Measurements from ENCODE around the gene OPA3.

The OPA3 gene

GRCh38 chr19:45560686-45561085 is 23.9 kb downstream of the OPA3 start:
- H3K4me3 ChIP-seq (ENCODE audit: low read depth, low read length) = no peak overlapping the region
- H3K36me3 ChIP-seq (ENCODE audit: control insufficient read depth, insufficient read depth, low read length) = no peaks in the 10 kb centered on the region
- H3K27me3 ChIP-seq (ENCODE audit: control insufficient read depth, insufficient read depth, low read length) = no peaks in the 10 kb centered on the region
- H3K4me1 ChIP-seq (ENCODE audit: control insufficient read depth, insufficient read depth, low read length) = peaks cover 5% of the 10 kb centered on the region
- H3K27ac ChIP-seq (ENCODE audit: low read depth, low read length) = no peak overlapping the region
- no peak overlapping the region for H3K9ac ChIP-seq (ENCODE audit: low read depth, low read length)
- H3K9me3 ChIP-seq (ENCODE audit: control insufficient read depth, insufficient read depth, low read length) = no peaks in the 10 kb centered on the region

GRCh38 chr19:45560038-45560437 is 24.6 kb downstream of the OPA3 start:
- Histone ChIP-seq H3K4me1 (ENCODE audit: control insufficient read depth, insufficient read depth, low read length) (peaks cover 5% of the 10 kb centered on the region), H3K9ac (ENCODE audit: low read depth, low read length) (no peak overlapping the region)

GRCh38 chr19:45558399-45558878 is 26.2 kb downstream of the OPA3 start:
- Histone ChIP-seq H3K36me3 (ENCODE audit: control insufficient read depth, insufficient read depth, low read length) (no peaks in the 10 kb centered on the region), H3K27ac (ENCODE audit: low read depth, low read length) (no peak overlapping the region), H3K9ac (ENCODE audit: low read depth, low read length) (no peak overlapping the region), H3K4me3 (ENCODE audit: low read depth, low read length) (no peak overlapping the region), H3K4me1 (ENCODE audit: control insufficient read depth, insufficient read depth, low read length) (peaks cover 5% of the 10 kb centered on the region; the same call in 1 of the 2 replicates), H3K9me3 (ENCODE audit: control insufficient read depth, insufficient read depth, low read length) (no peaks in the 10 kb centered on the region), H3K27me3 (ENCODE audit: control insufficient read depth, insufficient read depth, low read length) (no peaks in the 10 kb centered on the region)

More at GRCh38 chr19:45560038-45560437, 24.6 kb downstream of the OPA3 start:
- Histone ChIP-seq H3K27me3 (ENCODE audit: control insufficient read depth, insufficient read depth, low read length) (no peaks in the 10 kb centered on the region), H3K9me3 (ENCODE audit: control insufficient read depth, insufficient read depth, low read length) (no peaks in the 10 kb centered on the region), H3K4me3 (ENCODE audit: low read depth, low read length) (no peak overlapping the region), H3K36me3 (ENCODE audit: control insufficient read depth, insufficient read depth, low read length) (no peaks in the 10 kb centered on the region), H3K27ac (ENCODE audit: low read depth, low read length) (no peak overlapping the region)

- Histone ChIP-seq H3K36me3 (ENCODE audit: control insufficient read depth, insufficient read depth, low read length) (0 out of 2 replicates have a peak, but pooled peaks cover 3% of the 10 kb centered on the region), H3K4me1 (ENCODE audit: control insufficient read depth, insufficient read depth, low read length) (peaks cover 5% of the 10 kb centered on the region; the same call in 1 of the 2 replicates), H3K9me3 (ENCODE audit: control insufficient read depth, insufficient read depth, low read length) (no peaks in the 10 kb centered on the region), H3K9ac (ENCODE audit: low read depth, low read length) (no peak overlapping the region), H3K27me3 (ENCODE audit: control insufficient read depth, insufficient read depth, low read length) (no peaks in the 10 kb centered on the region), H3K4me3 (ENCODE audit: low read depth, low read length) (no peak overlapping the region), H3K27ac (ENCODE audit: low read depth, low read length) (no peak overlapping the region)
Observed at GRCh38 chr19:45556835-45557234, 27.8 kb downstream of the OPA3 start.

- H3K27ac ChIP-seq (ENCODE audit: low read depth, low read length) = no peak overlapping the region
- no peaks in the 10 kb centered on the region for H3K9me3 ChIP-seq (ENCODE audit: control insufficient read depth, insufficient read depth, low read length)
- no peak overlapping the region for H3K9ac ChIP-seq (ENCODE audit: low read depth, low read length)
- no peak overlapping the region for H3K4me3 ChIP-seq (ENCODE audit: low read depth, low read length)
- H3K4me1 ChIP-seq (ENCODE audit: control insufficient read depth, insufficient read depth, low read length) = peaks cover 5% of the 10 kb centered on the region; the same call in 1 of the 2 replicates
- no peaks in the 10 kb centered on the region for H3K27me3 ChIP-seq (ENCODE audit: control insufficient read depth, insufficient read depth, low read length)
- 0 out of 2 replicates have a peak, but pooled peaks cover 3% of the 10 kb centered on the region for H3K36me3 ChIP-seq (ENCODE audit: control insufficient read depth, insufficient read depth, low read length)
Observed at GRCh38 chr19:45554481-45554880, 30.1 kb downstream of the OPA3 start.

- Histone ChIP-seq H3K4me1 (ENCODE audit: control insufficient read depth, insufficient read depth, low read length) (peaks cover 5% of the 10 kb centered on the region; the same call in 1 of the 2 replicates), H3K4me3 (ENCODE audit: low read depth, low read length) (peak overlapping the region; percentile 50), H3K27me3 (ENCODE audit: control insufficient read depth, insufficient read depth, low read length) (no peaks in the 10 kb centered on the region), H3K27ac (ENCODE audit: low read depth, low read length) (no peak overlapping the region), H3K9me3 (ENCODE audit: control insufficient read depth, insufficient read depth, low read length) (no peaks in the 10 kb centered on the region), H3K36me3 (ENCODE audit: control insufficient read depth, insufficient read depth, low read length) (0 out of 2 replicates have a peak, but pooled peaks cover 3% of the 10 kb centered on the region), H3K9ac (ENCODE audit: low read depth, low read length) (no peak overlapping the region)
Observed at GRCh38 chr19:45553464-45553863, 31.1 kb downstream of the OPA3 start.

- Histone ChIP-seq H3K4me1 (ENCODE audit: control insufficient read depth, insufficient read depth, low read length) (no peaks in the 10 kb centered on the region), H3K36me3 (ENCODE audit: control insufficient read depth, insufficient read depth, low read length) (0 out of 2 replicates have a peak, but pooled peaks cover 2% of the 10 kb centered on the region), H3K4me3 (ENCODE audit: low read depth, low read length) (no peak overlapping the region), H3K9me3 (ENCODE audit: control insufficient read depth, insufficient read depth, low read length) (no peaks in the 10 kb centered on the region), H3K27ac (ENCODE audit: low read depth, low read length) (no peak overlapping the region), H3K9ac (ENCODE audit: low read depth, low read length) (no peak overlapping the region), H3K27me3 (ENCODE audit: control insufficient read depth, insufficient read depth, low read length) (no peaks in the 10 kb centered on the region)
Observed at GRCh38 chr19:45547965-45548609, 36.5 kb downstream of the OPA3 start.

GRCh38 chr19:45547211-45547770 is 37.3 kb downstream of the OPA3 start:
- H3K27ac ChIP-seq (ENCODE audit: low read depth, low read length) = no peak overlapping the region
- H3K9ac ChIP-seq (ENCODE audit: low read depth, low read length) = no peak overlapping the region
- H3K9me3 ChIP-seq (ENCODE audit: control insufficient read depth, insufficient read depth, low read length) = no peaks in the 10 kb centered on the region
- H3K4me3 ChIP-seq (ENCODE audit: low read depth, low read length) = no peak overlapping the region
- no peaks in the 10 kb centered on the region for H3K36me3 ChIP-seq (ENCODE audit: control insufficient read depth, insufficient read depth, low read length)
- H3K27me3 ChIP-seq (ENCODE audit: control insufficient read depth, insufficient read depth, low read length) = no peaks in the 10 kb centered on the region
- no peaks in the 10 kb centered on the region for H3K4me1 ChIP-seq (ENCODE audit: control insufficient read depth, insufficient read depth, low read length)

GRCh38 chr19:45542234-45542668 is 42.4 kb downstream of the OPA3 start:
- H3K36me3 ChIP-seq (ENCODE audit: control insufficient read depth, insufficient read depth, low read length) = no peaks in the 10 kb centered on the region
- H3K4me3 ChIP-seq (ENCODE audit: low read depth, low read length) = no peak overlapping the region
- no peak overlapping the region for H3K9ac ChIP-seq (ENCODE audit: low read depth, low read length)
- H3K27me3 ChIP-seq (ENCODE audit: control insufficient read depth, insufficient read depth, low read length) = no peaks in the 10 kb centered on the region
- H3K9me3 ChIP-seq (ENCODE audit: control insufficient read depth, insufficient read depth, low read length) = no peaks in the 10 kb centered on the region
- no peak overlapping the region for H3K27ac ChIP-seq (ENCODE audit: low read depth, low read length)
- H3K4me1 ChIP-seq (ENCODE audit: control insufficient read depth, insufficient read depth, low read length) = no peaks in the 10 kb centered on the region

GRCh38 chr19:45539459-45539858 is 45.1 kb downstream of the OPA3 start:
- H3K27me3 ChIP-seq (ENCODE audit: control insufficient read depth, insufficient read depth, low read length) = no peaks in the 10 kb centered on the region
- H3K9me3 ChIP-seq (ENCODE audit: control insufficient read depth, insufficient read depth, low read length) = no peaks in the 10 kb centered on the region
- no peaks in the 10 kb centered on the region for H3K4me1 ChIP-seq (ENCODE audit: control insufficient read depth, insufficient read depth, low read length)
- H3K4me3 ChIP-seq (ENCODE audit: low read depth, low read length) = no peak overlapping the region
- H3K36me3 ChIP-seq (ENCODE audit: control insufficient read depth, insufficient read depth, low read length) = no peaks in the 10 kb centered on the region
- no peak overlapping the region for H3K27ac ChIP-seq (ENCODE audit: low read depth, low read length)
- no peak overlapping the region for H3K9ac ChIP-seq (ENCODE audit: low read depth, low read length)

- no peak overlapping the region for H3K27ac ChIP-seq (ENCODE audit: low read depth, low read length)
- peaks cover 13% of the 10 kb centered on the region for H3K4me1 ChIP-seq (ENCODE audit: control insufficient read depth, insufficient read depth, low read length)
- 0 out of 2 replicates have a peak, but pooled peaks cover 3% of the 10 kb centered on the region for H3K9me3 ChIP-seq (ENCODE audit: control insufficient read depth, insufficient read depth, low read length)
- peaks cover 10% of the 10 kb centered on the region; the same call in 1 of the 2 replicates for H3K27me3 ChIP-seq (ENCODE audit: control insufficient read depth, insufficient read depth, low read length)
- H3K36me3 ChIP-seq (ENCODE audit: control insufficient read depth, insufficient read depth, low read length) = peaks cover 12% of the 10 kb centered on the region
- H3K4me3 ChIP-seq (ENCODE audit: low read depth, low read length) = no peak overlapping the region
- H3K9ac ChIP-seq (ENCODE audit: low read depth, low read length) = no peak overlapping the region
Observed at GRCh38 chr19:45531349-45531748, 53.3 kb downstream of the OPA3 start.
